Endometrium (tissue), 2 donors: ENCODE measurements around the gene LRRC40.

Experiments
- FAIRE-seq: peaks from 2 replicates; lab custom pipeline; 2012; peaks lifted over from hg19 to GRCh38; lab: Jason Lieb, UNC
- donor health status: control.
- donor health status: control.

LRRC40 gene

GRCh38 chr1:70115315-70115714, 90.1 kb downstream of the LRRC40 start:
- no peak for FAIRE-seq

- FAIRE-seq: no peak
Observed at GRCh38 chr1:70112838-70113237, 92.5 kb downstream of the LRRC40 start.

GRCh38 chr1:70109241-70109640, 96.1 kb downstream of the LRRC40 start:
- no peak for FAIRE-seq

GRCh38 chr1:70103770-70104169, 101.6 kb downstream of the LRRC40 start:
- no peak for FAIRE-seq

GRCh38 chr1:70101774-70102173, 103.6 kb downstream of the LRRC40 start:
- FAIRE-seq: no peak

- no peak for FAIRE-seq
Observed at GRCh38 chr1:70101231-70101630, 104.1 kb downstream of the LRRC40 start.
